ENCODE results near the gene HAND1.

HAND1 gene

DNA sequence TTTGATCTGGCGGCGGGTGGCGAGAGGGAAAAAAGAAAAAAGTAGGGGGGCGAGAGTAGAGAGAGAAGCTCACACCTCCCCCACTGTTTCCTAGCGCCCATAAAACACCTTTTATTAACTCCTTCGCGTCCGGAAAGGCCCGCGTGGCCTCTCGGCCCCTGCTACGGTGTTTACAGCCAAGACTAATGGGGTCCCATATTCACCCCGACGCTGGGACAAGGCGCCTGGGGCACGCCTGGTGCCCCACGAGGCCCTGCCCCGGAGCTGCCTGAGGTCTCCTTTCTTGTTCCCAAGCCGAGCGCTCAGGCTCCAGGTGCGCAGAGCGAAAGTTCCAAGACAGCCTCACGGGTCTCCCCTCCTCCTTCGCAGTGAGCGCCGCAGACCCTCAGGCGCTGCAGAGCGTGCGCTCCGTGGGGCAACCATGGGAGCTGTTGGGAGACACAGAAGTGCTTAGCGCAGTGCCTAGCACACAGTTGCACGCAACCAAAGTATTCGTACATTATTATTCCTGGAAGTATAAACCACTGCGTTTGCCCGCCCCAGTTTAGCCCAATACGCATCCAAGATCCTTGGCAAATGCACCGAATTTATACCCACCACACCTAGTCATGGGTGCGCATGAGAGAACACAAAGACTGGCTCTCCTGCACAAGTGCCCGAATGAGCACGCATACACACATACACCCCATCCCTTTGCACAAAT, 4.3 kb downstream of the HAND1 start:
- no peak overlapping the region for H3K27ac Mint-ChIP-seq (ENCODE audit: low read depth)
- H3K27me3 Mint-ChIP-seq = peaks cover 84% of the 10 kb centered on the region
- DNase-seq (ENCODE audit: low spot score in 2 of 2) = no peak
- H3K4me1 Mint-ChIP-seq = peaks cover 51% of the 10 kb centered on the region
- no peak for ATAC-seq (replicated peaks; ENCODE audit: extremely low read depth, poor library complexity, severe bottlenecking)
- peaks cover 10% of the 10 kb centered on the region for H3K36me3 Mint-ChIP-seq (ENCODE audit: insufficient read depth)
- no peaks in the 10 kb centered on the region for H3K9me3 Mint-ChIP-seq
- H3K4me3 Mint-ChIP-seq = peak overlapping the region; percentile 54

DNA sequence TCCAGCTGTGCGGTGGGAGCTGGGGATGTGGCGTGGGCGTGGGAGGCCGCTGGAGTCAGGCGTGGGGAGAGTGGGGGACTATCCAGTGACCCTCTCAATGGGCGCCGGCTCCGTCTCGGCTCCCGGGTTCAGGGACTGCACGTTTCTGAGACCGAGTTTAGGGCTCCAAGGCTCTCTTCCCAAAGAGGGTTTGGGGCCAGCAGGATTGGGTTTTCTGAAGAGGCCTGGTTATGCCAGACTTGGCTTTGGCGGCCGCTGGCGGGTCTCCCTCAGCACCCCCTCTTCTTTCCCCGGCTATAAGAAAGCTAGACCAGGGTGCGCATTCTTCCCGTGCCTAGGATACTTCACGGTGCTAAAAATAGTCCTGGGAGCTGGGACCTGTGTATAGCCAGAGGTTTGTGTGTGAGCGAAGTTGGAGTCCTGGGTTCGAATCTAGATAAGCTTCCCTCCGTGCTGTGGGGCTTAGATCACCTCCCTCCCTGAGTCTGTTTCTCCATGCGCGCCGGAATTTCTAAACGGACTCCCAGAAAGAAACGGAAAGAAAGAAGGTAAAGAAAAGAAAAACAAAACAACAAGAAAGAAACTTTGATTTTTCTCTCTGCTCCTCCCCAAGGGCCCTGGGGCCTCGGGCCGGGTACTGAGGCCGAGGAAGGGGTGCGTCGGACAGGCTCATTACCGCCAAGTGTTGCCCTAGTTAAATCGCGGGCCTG, 5.0 kb downstream of the HAND1 start:
- no peaks in the 10 kb centered on the region for H3K9me3 Mint-ChIP-seq
- H3K36me3 Mint-ChIP-seq (ENCODE audit: insufficient read depth) = peaks cover 10% of the 10 kb centered on the region
- H3K4me3 Mint-ChIP-seq = peak overlapping the region; percentile 33
- H3K27me3 Mint-ChIP-seq = peaks cover 91% of the 10 kb centered on the region
- no peak for ATAC-seq (replicated peaks; ENCODE audit: extremely low read depth, poor library complexity, severe bottlenecking)
- H3K4me1 Mint-ChIP-seq = peaks cover 51% of the 10 kb centered on the region
- no peak for DNase-seq (ENCODE audit: low spot score in 2 of 2)
- no peak overlapping the region for H3K27ac Mint-ChIP-seq (ENCODE audit: low read depth)

DNA sequence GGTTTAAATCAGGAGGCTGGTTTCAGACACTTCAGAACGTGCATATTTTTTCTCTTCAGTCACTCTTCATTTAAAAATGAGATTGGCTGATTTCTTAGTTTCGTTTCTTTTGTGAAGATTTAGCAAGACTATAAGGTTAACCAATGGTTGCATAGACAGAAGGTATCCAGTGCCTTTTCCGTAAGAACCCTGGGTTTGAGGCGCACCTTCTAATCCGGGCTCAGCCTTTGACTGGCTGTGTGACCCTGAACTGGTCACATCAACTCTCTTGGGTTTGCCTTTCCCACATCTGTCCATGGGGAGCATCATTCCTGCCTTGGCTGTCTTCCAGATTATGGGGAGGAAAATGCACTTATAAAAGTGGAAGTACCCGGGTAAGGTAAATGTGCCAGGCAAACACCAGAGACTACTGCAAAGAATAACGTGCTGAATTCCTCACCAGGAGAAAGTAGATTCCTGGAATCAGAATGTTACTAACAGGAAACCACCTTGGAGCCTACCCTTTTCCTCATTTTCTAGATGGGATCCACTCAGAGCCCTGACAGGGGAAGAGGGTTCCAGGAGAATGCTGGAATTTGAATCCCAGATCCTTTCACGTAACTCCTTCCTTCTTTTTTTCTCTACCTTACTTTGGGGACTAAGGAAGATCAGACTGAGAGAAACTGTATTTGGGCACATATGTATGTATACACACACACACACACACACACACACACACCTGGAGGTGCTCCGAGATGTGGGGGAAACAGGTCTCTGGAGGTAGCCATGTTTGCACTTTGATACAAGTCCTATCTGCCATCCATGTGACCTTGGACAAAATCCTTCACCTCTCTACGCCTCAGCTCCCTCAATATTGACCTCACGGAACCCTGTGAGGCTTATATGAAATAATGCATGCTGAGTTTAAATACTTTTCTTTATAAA, 6.8 kb downstream of the HAND1 start:
- no peak for DNase-seq (ENCODE audit: low spot score in 2 of 2)
- Mint-ChIP-seq H3K36me3 (ENCODE audit: insufficient read depth) (peaks cover 10% of the 10 kb centered on the region), H3K27me3 (peaks cover 84% of the 10 kb centered on the region), H3K4me1 (peaks cover 39% of the 10 kb centered on the region), H3K27ac (ENCODE audit: low read depth) (no peak overlapping the region), H3K4me3 (no peak overlapping the region), H3K9me3 (no peaks in the 10 kb centered on the region)
- no peak for ATAC-seq (replicated peaks; ENCODE audit: extremely low read depth, poor library complexity, severe bottlenecking)

DNA sequence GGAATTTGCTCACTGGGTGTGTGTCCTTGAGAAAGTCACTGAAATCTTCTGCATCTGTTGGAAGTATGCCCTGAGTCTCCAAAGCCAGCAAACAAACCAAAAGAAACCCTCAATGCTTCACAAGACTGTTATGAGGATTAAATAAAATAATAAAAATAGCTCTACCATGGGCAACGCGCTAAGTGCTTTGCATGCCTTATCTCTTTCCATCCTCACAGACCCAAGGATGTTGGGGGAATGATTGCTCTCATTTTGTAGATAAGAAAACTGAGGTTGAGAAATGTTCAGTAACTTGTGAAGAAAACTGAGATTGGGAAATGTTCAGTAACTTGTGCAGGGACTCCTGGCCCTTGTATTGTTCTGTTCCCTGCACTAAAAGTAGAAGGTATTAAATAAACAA, 7.9 kb downstream of the HAND1 start:
- H3K27me3 Mint-ChIP-seq = peaks cover 74% of the 10 kb centered on the region
- peaks cover 30% of the 10 kb centered on the region for H3K4me1 Mint-ChIP-seq
- H3K9me3 Mint-ChIP-seq = no peaks in the 10 kb centered on the region
- H3K4me3 Mint-ChIP-seq = no peak overlapping the region
- peaks cover 8% of the 10 kb centered on the region for H3K36me3 Mint-ChIP-seq (ENCODE audit: insufficient read depth)
- H3K27ac Mint-ChIP-seq (ENCODE audit: low read depth) = no peak overlapping the region
- ATAC-seq (replicated peaks; ENCODE audit: extremely low read depth, poor library complexity, severe bottlenecking) (no peak), DNase-seq (ENCODE audit: low spot score in 2 of 2) (no peak)

DNA sequence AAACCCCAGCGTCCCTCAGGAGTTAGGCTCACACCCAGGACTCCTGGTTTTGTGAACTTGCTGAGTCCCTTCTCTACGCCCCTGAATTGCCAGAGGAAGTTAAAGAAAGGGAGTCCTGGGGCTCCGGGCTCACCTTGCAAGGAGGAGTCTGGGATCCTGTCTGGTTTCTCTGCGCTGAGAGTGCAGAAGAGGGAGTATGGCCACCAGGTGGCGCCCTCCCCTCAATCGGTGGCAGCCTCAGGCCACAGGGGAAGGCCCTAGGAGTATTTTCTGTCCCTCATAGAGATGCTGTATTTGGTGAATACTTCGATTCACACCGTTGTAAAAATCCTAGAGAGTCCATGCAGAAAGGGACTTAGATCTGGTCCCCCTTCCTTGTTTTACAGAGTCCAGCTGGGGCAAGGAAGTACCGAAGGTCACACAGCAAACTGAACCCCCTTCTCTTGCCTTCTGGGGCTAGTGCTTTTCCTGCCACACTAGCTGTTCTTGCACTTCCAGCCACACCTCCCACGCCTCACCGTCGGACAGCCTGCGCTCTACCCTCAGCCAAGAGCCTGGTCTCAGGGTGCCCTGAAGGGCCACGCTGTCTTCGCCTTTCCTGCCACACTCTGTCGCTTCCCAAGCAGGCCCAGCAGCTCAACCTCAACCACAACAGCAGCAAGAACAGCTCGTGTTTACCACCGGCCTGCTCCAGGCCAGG, 10.2 kb downstream of the HAND1 start:
- peaks cover 2% of the 10 kb centered on the region for H3K36me3 Mint-ChIP-seq (ENCODE audit: insufficient read depth)
- no peaks in the 10 kb centered on the region for H3K9me3 Mint-ChIP-seq
- DNase-seq (ENCODE audit: low spot score in 2 of 2) = peak; percentile 49 to 61
- H3K27ac Mint-ChIP-seq (ENCODE audit: low read depth) = no peak overlapping the region
- no peak overlapping the region for H3K4me3 Mint-ChIP-seq
- peaks cover 50% of the 10 kb centered on the region for H3K27me3 Mint-ChIP-seq
- H3K4me1 Mint-ChIP-seq = peaks cover 8% of the 10 kb centered on the region
- peak; percentile 88 for ATAC-seq (replicated peaks; ENCODE audit: extremely low read depth, poor library complexity, severe bottlenecking)

DNA sequence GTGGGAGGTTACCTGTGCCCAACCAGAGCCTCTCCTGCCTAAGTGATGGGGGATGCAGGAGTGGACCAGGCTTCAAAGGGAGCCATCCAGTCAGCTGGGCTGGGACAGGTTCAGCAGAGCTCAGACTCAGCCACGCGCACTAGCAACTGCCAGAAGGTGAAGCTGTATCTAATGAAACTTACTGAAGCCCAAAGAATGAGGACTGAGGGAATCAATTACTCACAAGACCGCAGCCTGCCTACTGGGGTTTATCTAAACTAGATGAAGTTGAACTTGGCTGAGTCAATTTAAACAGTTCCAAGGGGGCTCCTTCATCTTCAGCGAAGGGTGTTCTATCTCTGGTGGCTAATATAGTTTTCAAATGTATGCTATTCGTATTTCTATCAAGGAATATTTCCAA, 11.4 kb downstream of the HAND1 start:
- DNase-seq (ENCODE audit: low spot score in 2 of 2) (no peak), ATAC-seq (replicated peaks; ENCODE audit: extremely low read depth, poor library complexity, severe bottlenecking) (no peak)
- Mint-ChIP-seq H3K4me1 (peaks cover 8% of the 10 kb centered on the region), H3K9me3 (no peaks in the 10 kb centered on the region), H3K27ac (ENCODE audit: low read depth) (no peak overlapping the region), H3K4me3 (no peak overlapping the region), H3K36me3 (ENCODE audit: insufficient read depth) (peaks cover 2% of the 10 kb centered on the region), H3K27me3 (peaks cover 39% of the 10 kb centered on the region)

DNA sequence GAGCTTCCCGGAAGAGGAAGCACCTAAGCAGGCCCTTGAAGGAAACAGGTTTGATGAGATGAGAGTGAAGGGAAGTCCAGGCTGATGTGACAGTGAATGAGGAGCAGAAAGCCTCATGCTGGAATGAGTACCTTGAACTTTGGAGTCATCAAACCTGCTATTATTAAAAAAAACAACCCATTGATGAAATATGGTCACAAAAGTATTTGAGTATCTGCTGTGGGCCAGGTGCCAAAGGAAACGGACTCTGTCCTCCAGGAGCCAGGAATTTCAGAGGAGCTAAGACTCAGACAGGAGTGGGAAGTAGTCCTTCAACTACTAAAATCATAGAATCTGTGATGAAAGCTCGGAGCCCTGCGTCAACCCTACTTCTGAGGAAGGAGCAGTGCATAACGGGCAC, 11.9 kb downstream of the HAND1 start:
- peaks cover 34% of the 10 kb centered on the region for H3K27me3 Mint-ChIP-seq
- no peaks in the 10 kb centered on the region for H3K9me3 Mint-ChIP-seq
- H3K36me3 Mint-ChIP-seq (ENCODE audit: insufficient read depth) = peaks cover 2% of the 10 kb centered on the region
- ATAC-seq (replicated peaks; ENCODE audit: extremely low read depth, poor library complexity, severe bottlenecking) (no peak), DNase-seq (ENCODE audit: low spot score in 2 of 2) (no peak)
- no peak overlapping the region for H3K27ac Mint-ChIP-seq (ENCODE audit: low read depth)
- no peak overlapping the region for H3K4me3 Mint-ChIP-seq
- H3K4me1 Mint-ChIP-seq = peaks cover 6% of the 10 kb centered on the region

DNA sequence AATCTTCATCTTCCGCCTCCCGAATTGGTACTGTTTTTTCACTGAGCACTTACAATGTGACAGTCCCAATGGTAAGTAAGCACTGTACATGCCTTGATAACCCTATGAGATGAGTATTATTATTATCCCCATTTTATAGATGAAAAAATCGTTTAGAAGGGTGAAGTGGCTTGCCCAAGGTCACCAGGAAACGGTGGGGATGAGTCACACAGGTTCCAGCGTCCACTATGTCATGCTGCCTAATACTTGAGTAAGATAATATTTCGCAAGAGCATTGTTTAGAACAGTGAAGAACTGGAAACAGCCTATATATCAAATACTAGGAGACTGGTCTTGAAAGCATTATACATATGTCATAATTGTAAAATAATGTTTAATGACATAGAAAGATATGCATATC, 12.9 kb downstream of the HAND1 start:
- DNase-seq (ENCODE audit: low spot score in 2 of 2) = no peak

DNA sequence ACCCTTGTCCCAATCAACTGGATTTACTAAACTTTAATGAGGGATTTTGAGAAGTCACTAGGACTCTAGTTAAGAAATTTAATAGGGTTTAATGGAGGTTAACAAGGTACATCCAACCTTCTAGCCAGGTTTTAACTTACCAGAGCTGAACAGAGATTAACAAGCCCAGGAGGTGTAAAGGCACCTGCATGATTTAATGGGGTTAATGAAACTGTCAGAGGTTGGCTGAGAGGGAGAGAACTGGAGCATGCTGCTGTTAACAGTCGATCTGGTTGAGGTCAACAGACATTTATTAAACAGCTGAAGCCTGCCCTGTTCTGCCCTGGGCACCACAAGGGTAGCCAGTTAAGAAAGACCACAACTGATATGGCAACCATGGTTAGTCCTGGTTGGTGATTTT, 13.6 kb downstream of the HAND1 start:
- Mint-ChIP-seq H3K36me3 (ENCODE audit: insufficient read depth) (peaks cover 2% of the 10 kb centered on the region), H3K27ac (ENCODE audit: low read depth) (no peak overlapping the region), H3K9me3 (no peaks in the 10 kb centered on the region), H3K4me3 (no peak overlapping the region), H3K4me1 (no peaks in the 10 kb centered on the region), H3K27me3 (peaks cover 21% of the 10 kb centered on the region)
- DNase-seq (ENCODE audit: low spot score in 2 of 2) = no peak
- no peak for ATAC-seq (replicated peaks; ENCODE audit: extremely low read depth, poor library complexity, severe bottlenecking)

More for the DNA sequence above, 12.9 kb downstream of the HAND1 start:
- Mint-ChIP-seq H3K36me3 (ENCODE audit: insufficient read depth) (peaks cover 2% of the 10 kb centered on the region), H3K4me1 (no peaks in the 10 kb centered on the region), H3K9me3 (no peaks in the 10 kb centered on the region), H3K4me3 (no peak overlapping the region), H3K27me3 (peaks cover 24% of the 10 kb centered on the region), H3K27ac (ENCODE audit: low read depth) (no peak overlapping the region)
- no peak for ATAC-seq (replicated peaks; ENCODE audit: extremely low read depth, poor library complexity, severe bottlenecking)

DNA sequence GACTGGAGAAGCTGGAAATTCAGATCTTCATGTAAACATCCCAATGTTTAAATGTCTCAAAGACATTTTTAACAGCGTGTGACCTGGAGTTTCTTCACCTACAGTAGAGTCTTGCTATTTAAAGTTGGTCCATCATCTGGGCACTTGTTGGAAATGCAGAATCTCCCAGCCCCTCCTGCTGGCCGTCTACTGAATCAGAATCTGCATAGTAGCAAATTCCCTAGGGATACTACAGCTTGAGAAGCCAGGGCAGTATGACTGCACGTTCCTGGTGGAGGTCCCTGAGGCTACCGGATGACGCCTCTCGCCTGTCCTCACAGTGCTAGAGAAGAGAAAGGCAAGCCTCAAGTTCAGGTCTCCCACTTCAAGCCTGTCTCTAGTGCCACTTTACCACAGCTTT, 16.5 kb downstream of the HAND1 start:
- H3K27ac Mint-ChIP-seq (ENCODE audit: low read depth) = no peak overlapping the region
- H3K27me3 Mint-ChIP-seq = no peaks in the 10 kb centered on the region
- H3K4me3 Mint-ChIP-seq = no peak overlapping the region
- ATAC-seq (replicated peaks; ENCODE audit: extremely low read depth, poor library complexity, severe bottlenecking) (no peak), DNase-seq (ENCODE audit: low spot score in 2 of 2) (no peak)
- H3K9me3 Mint-ChIP-seq = no peaks in the 10 kb centered on the region
- H3K36me3 Mint-ChIP-seq (ENCODE audit: insufficient read depth) = peaks cover 16% of the 10 kb centered on the region
- H3K4me1 Mint-ChIP-seq = no peaks in the 10 kb centered on the region

DNA sequence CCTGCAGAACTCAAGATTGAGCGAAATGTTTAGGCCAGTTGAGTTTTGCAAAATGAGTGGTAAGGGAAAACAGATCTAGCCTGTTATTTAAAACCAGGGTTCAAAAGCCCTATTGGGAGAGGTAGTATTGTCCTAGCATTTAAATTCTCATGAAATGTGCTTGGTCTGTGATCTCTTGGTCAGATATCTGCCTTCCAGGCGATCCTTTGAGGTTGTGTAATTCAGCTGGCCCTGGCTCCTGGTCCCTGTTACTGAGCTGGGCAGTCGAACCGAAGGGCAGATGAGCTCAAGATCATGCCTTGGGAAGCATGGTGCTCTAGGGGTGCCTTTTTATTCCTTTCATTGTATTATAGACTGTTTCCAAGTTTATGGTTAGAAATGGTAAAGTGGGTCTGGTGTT, 17.9 kb downstream of the HAND1 start:
- no peak overlapping the region for H3K27ac Mint-ChIP-seq (ENCODE audit: low read depth)
- no peak for DNase-seq (ENCODE audit: low spot score in 2 of 2)

DNA sequence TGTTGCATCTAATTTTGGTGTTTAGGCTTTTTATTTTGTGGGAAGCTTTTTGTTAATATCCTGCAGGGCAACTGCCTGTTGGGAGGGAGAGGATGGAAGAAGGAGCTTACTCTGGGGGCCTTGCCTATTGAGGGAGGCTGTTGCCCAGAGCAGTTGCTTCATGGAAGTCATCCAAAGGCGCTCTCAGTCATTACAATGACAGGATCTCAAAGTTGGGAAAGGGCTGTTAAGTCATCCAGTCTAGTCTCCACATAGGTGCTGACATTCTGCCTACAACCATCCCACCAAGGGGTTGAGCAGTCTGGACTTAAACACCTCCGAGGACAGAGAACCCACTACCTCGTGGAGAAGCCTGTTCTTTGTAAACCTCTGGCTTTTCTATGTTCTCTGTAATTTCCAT, 19.0 kb downstream of the HAND1 start:
- DNase-seq (ENCODE audit: low spot score in 2 of 2) (no peak), ATAC-seq (replicated peaks; ENCODE audit: extremely low read depth, poor library complexity, severe bottlenecking) (no peak)
- H3K27me3 Mint-ChIP-seq = no peaks in the 10 kb centered on the region
- no peaks in the 10 kb centered on the region for H3K9me3 Mint-ChIP-seq
- H3K4me3 Mint-ChIP-seq = no peak overlapping the region
- no peak overlapping the region for H3K27ac Mint-ChIP-seq (ENCODE audit: low read depth)
- no peaks in the 10 kb centered on the region for H3K4me1 Mint-ChIP-seq
- peaks cover 35% of the 10 kb centered on the region for H3K36me3 Mint-ChIP-seq (ENCODE audit: insufficient read depth)

More for the DNA sequence above, 17.9 kb downstream of the HAND1 start:
- Mint-ChIP-seq H3K4me3 (no peak overlapping the region), H3K27me3 (no peaks in the 10 kb centered on the region), H3K4me1 (no peaks in the 10 kb centered on the region), H3K36me3 (ENCODE audit: insufficient read depth) (peaks cover 24% of the 10 kb centered on the region), H3K9me3 (no peaks in the 10 kb centered on the region)
- no peak for ATAC-seq (replicated peaks; ENCODE audit: extremely low read depth, poor library complexity, severe bottlenecking)

Data from central memory CD8-positive, alpha-beta T cell (primary cell).